Stomach (tissue), 4 donors: Measurements from ENCODE around the gene ZC3H15.

Source experiments
- EP300 ChIP-seq: sonication (generic); formaldehyde crosslinking; IDR thresholded peaks from one replicate; pipeline ENCODE4 v1.6.1; 2017; ENCODE audit warnings: antibody characterized with exemption
- POLR2A ChIP-seq, 4 donors: fragments of 450-650 bp; IDR thresholded peaks; one replicate each; pipeline ENCODE4 v1.6.1; 2016; ENCODE audit warnings: antibody characterized with exemption in 4 of 4, control low read depth in 2 of 4, mild to moderate bottlenecking in 1 of 4, moderate library complexity in 1 of 4
- POLR2AphosphoS5 ChIP-seq, 3 donors: sonication (generic); formaldehyde crosslinking; IDR thresholded peaks; one replicate each; pipeline ENCODE4 v1.6.1; 2016; ENCODE audit warnings: antibody characterized with exemption in 3 of 3
- TF ChIP-seq, protein P1 (sequence below), 7 experiments: fragments of 450-650 bp in 4 of 7; fragments of 200-600 bp in 3 of 7; sonication (generic) in 3 of 7; IDR thresholded peaks; one replicate each; pipeline ENCODE4 v1.5.1; 2016 to 2019; ENCODE audit warnings: antibody characterized with exemption in 7 of 7, control low read depth in 2 of 7, mild to moderate bottlenecking in 1 of 7

DNA sequence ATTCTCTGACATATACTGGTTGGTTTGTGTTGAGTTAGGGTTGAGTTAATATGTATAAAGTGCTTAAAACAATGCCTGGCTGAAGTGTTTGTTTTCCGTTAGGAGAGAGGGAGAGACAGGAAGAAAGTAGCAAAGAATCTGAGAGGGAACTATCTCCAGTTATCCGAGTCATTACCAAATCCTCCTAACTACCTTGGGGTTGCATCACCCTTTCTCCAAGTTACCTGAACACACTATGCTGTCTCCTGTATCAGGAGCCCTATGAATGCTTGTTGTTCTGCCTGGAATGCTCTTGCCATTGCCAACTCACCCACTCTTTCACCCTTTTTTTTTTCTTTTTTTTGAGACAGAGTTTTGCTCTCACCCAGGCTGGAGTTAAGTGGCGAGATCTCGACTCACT lies 55.9 kb downstream of the ZC3H15 start:
- TF ChIP-seq POLR2A (IDR thresholded peaks at IDR 0.05) (no peak), POLR2AphosphoS5 (IDR thresholded peaks at IDR 0.05) (no peak), EP300 (no peak)
- TF ChIP-seq, protein P1, sequence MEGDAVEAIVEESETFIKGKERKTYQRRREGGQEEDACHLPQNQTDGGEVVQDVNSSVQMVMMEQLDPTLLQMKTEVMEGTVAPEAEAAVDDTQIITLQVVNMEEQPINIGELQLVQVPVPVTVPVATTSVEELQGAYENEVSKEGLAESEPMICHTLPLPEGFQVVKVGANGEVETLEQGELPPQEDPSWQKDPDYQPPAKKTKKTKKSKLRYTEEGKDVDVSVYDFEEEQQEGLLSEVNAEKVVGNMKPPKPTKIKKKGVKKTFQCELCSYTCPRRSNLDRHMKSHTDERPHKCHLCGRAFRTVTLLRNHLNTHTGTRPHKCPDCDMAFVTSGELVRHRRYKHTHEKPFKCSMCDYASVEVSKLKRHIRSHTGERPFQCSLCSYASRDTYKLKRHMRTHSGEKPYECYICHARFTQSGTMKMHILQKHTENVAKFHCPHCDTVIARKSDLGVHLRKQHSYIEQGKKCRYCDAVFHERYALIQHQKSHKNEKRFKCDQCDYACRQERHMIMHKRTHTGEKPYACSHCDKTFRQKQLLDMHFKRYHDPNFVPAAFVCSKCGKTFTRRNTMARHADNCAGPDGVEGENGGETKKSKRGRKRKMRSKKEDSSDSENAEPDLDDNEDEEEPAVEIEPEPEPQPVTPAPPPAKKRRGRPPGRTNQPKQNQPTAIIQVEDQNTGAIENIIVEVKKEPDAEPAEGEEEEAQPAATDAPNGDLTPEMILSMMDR (IDR thresholded peaks at IDR 0.05): no peak
